Right lobe of liver (tissue), 6 donors: ENCODE measurements around the gene PSEN2. TPM values are rescaled to one million over a fixed set of nuclear protein-coding genes. Genes with fewer than 3 reads are reported as not detected.

Experiments
- ATAC-seq, 4 donors: fragments of 200-7000 bp; cut with Tn5 transposase; one replicate each; pipeline ENCODE4 v1.9.1; 2020; ENCODE audit warnings: mild to moderate bottlenecking in 4 of 4, moderate library complexity in 4 of 4
- DNase-seq, 3 donors: peaks; one replicate each; pipeline ENCODE4 v3.0.0-alpha.2; 2020
- H3K27ac ChIP-seq, 3 donors: fragments of 200-600 bp; one replicate each; pipeline ENCODE4 v1.8.0; 2022
- H3K27me3 ChIP-seq, 2 donors: fragments of 200-600 bp; one replicate each; pipeline ENCODE4 v1.8.0; 2022
- H3K36me3 ChIP-seq, 4 donors: fragments of 200-600 bp; sonication (generic) in 1 of 4; one replicate each; pipeline versions ENCODE4 v1.5.1 to v1.8.0; 2017 to 2022; ENCODE audit warnings: control low read depth in 1 of 4
- H3K4me1 ChIP-seq, 4 donors: fragments of 200-600 bp; sonication (generic) in 1 of 4; one replicate each; pipeline versions ENCODE4 v1.5.1 to v1.8.0; 2017 to 2022; ENCODE audit warnings: control low read depth in 1 of 4
- H3K4me3 ChIP-seq, 3 donors: fragments of 200-600 bp; one replicate each; pipeline ENCODE4 v1.8.0; 2022
- H3K9me3 ChIP-seq, 4 donors: fragments of 200-600 bp; sonication (generic) in 1 of 4; one replicate each; pipeline versions ENCODE4 v1.5.1 to v1.8.0; 2017 to 2022; ENCODE audit warnings: control low read depth in 1 of 4
- POLR2A ChIP-seq: fragments of 450-650 bp; IDR thresholded peaks from one replicate; pipeline ENCODE4 v1.6.1; 2017; ENCODE audit warnings: antibody characterized with exemption, mild to moderate bottlenecking
- WGBS: methylation state at CpG from one replicate; pipeline ENCODE4 v1.1.6; 2018; ENCODE audit warnings: low coverage, low lambda C conversion rate; ENCODE audit not compliant: insufficient coverage; ENCODE audit errors: missing lambda C conversion rate; 5-methylcytosine and 5-hydroxymethylcytosine counted together
- intact Hi-C, 2 donors: fragments of 100-400 bp; cut with DNase I; formaldehyde crosslinking; loops; one replicate each; pipeline versions ENCODE4 v1.11.2 to v1.14.1; 2022
- total RNA-seq, 6 experiments: library from RNA; depleted of rRNA in 2 of 6; stranded (reverse); fragments of >200 nt in 2 of 6; fragmentation: NEBNext Ultra II Directional in 3 of 6; extraction: Animal tissue kit (Norgen Biotek cat#: 25700) in 3 of 6; gene quantifications; one replicate each; pipeline versions ENCODE4 v1.1.0 to v1.2.4, GENCODE V29; 2016 to 2023
- TF ChIP-seq, protein P1 (sequence below), 4 donors: fragments of 200-600 bp in 3 of 4; fragments of 450-650 bp in 1 of 4; IDR thresholded peaks; one replicate each; pipeline versions ENCODE4 v1.5.1 to v1.8.0; 2016 to 2022; ENCODE audit warnings: antibody characterized with exemption in 4 of 4, mild to moderate bottlenecking in 2 of 4
- donor health status: DM: no; HTN: yes; CAD: no.
- donor health status: DM: no; HTN: no; CAD: no.
- donor health status: DM: no; HTN: no; CAD: no.
- donor health status: DM: no; HTN: yes; CAD: no.
- donor health status: DM: no; HTN: yes; CAD: no.

The PSEN2 gene
- total RNA-seq, 6 experiments from 2014 or later: 11.8 to 22.7 (median 15.7) TPM

DNA sequence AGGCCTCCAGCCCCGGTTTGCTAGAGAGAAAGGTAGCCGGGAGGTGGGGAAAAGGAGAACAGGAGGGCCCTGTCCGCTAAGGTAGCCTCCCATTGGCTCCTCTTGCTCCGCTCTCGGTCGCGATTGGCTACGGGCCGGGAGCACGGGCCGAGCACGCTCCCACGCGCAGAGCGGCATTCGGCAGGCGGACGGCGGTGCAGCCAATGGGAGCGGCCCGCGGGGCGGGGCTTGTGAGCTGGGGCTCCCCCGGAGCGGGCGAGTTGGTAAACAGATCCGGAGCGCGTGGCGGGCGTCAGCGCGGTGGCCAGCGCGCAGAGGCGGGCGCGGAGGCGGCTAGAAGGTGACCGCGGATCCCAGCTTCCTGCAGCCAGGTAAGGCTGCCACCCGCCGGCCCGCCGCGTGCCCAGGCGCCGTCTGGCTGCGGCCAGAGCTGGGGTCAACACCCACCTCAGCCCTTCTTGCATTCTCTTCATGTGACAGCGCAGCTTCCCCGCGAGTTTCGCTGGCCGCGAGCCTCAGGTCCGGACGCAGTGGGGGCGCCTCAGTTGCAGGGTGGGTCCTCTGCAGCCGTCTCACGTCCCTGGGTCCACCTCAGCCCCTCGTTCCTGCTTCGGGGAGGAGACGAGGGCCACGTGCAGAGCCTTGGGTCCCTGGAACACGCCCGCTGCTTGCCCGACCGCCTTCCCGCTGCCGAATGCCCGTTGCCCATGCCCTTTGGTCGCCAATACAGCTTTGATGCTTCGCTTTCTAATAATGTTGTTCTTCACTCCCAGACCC is 69.8 kb downstream of the PSEN2 start, which contains the start of gene COQ8A:
Gene COQ8A (plus strand): TSS at position 266 of the 777 bp plus-strand sequence. CDS start 21,092 bp downstream, outside the sequence.
- TF ChIP-seq POLR2A: peak; percentile 55
- TF ChIP-seq, protein P1, sequence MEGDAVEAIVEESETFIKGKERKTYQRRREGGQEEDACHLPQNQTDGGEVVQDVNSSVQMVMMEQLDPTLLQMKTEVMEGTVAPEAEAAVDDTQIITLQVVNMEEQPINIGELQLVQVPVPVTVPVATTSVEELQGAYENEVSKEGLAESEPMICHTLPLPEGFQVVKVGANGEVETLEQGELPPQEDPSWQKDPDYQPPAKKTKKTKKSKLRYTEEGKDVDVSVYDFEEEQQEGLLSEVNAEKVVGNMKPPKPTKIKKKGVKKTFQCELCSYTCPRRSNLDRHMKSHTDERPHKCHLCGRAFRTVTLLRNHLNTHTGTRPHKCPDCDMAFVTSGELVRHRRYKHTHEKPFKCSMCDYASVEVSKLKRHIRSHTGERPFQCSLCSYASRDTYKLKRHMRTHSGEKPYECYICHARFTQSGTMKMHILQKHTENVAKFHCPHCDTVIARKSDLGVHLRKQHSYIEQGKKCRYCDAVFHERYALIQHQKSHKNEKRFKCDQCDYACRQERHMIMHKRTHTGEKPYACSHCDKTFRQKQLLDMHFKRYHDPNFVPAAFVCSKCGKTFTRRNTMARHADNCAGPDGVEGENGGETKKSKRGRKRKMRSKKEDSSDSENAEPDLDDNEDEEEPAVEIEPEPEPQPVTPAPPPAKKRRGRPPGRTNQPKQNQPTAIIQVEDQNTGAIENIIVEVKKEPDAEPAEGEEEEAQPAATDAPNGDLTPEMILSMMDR (IDR thresholded peaks at IDR 0.05): no peak
- Histone ChIP-seq H3K9me3 (no peaks in the 10 kb centered on the region), H3K4me3 (peak within 1 kb of the TSS; percentile 59 to 91 (median 84)), H3K36me3 (no peaks in the 10 kb centered on the region), H3K4me1 (peaks cover 0 to 50% (median 7%) of the 10 kb centered on the region in 4 donors), H3K27me3 (no peaks in the 10 kb centered on the region), H3K27ac (peak within 1 kb of the TSS; percentile 80 to 94 (median 84))
- intact Hi-C loops: no loop called here
- peak; percentile 100 for DNase-seq
- peak; percentile 88 to 95 (median 90) for ATAC-seq
- WGBS: 0% methylated on average over 3 of the region's 73 CpGs

DNA sequence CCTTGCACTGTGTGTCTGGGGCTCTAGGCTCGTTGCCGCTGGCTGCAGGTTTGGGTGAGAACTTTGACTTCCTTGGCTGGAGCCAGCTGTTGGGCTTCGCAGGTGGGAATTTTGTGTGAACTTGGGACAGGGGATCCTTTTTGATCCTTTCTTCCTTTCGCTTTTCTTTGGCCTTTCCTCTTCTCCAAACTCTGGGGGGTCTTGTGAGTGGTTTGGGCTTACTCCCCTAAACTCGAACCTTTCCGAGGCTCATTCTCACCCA is 70.3 kb downstream of the PSEN2 start:
- intact Hi-C loops: no loop called here
- TF ChIP-seq, protein P1 (IDR thresholded peaks at IDR 0.05): no peak
- no peak for TF ChIP-seq POLR2A
- peaks cover 0 to 53% (median 8%) of the 10 kb centered on the region in 4 donors for H3K4me1 ChIP-seq
- WGBS: 20% methylated on average over 6 of the region's 6 CpGs
- H3K27me3 ChIP-seq: no peaks in the 10 kb centered on the region
- DNase-seq (no peak), ATAC-seq (no peak)
- peak overlapping the region; percentile 30 to 94 (median 84) for H3K27ac ChIP-seq
- peak overlapping the region; percentile 59 to 91 (median 84) for H3K4me3 ChIP-seq
- H3K36me3 ChIP-seq: no peaks in the 10 kb centered on the region
- H3K9me3 ChIP-seq: no peaks in the 10 kb centered on the region

DNA sequence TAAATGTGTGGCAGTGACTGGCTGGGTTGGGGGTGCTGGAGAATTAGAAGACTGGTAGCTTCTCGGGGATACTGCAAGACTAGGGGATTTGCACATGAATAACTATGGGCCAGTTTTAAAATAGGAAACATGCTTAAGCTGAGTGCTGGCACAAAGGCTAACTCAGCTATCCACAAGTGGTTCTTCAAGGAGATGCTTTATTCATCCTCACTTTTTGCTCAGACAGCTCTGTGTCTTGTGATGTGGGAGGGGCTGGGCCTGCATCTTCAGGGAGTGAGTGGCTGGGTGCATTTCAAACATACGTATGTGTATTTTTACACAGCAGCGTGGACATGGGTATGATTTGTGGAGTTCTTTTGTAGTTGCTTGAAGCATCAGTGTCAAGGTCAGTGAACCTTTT is 72.0 kb downstream of the PSEN2 start:
- ATAC-seq (no peak), DNase-seq (no peak)
- no peaks in the 10 kb centered on the region for H3K9me3 ChIP-seq
- 39% methylated on average over 2 of the region's 3 CpGs for WGBS
- H3K27me3 ChIP-seq: no peaks in the 10 kb centered on the region
- peaks cover 0 to 69% (median 15%) of the 10 kb centered on the region in 4 donors for H3K4me1 ChIP-seq
- H3K27ac ChIP-seq: peak overlapping the region in 1 of 3 donors; percentile 7
- intact Hi-C loops: no loop called here
- TF ChIP-seq, protein P1 (IDR thresholded peaks at IDR 0.05): no peak
- TF ChIP-seq POLR2A: no peak
- no peak overlapping the region for H3K4me3 ChIP-seq
- H3K36me3 ChIP-seq: no peaks in the 10 kb centered on the region

DNA sequence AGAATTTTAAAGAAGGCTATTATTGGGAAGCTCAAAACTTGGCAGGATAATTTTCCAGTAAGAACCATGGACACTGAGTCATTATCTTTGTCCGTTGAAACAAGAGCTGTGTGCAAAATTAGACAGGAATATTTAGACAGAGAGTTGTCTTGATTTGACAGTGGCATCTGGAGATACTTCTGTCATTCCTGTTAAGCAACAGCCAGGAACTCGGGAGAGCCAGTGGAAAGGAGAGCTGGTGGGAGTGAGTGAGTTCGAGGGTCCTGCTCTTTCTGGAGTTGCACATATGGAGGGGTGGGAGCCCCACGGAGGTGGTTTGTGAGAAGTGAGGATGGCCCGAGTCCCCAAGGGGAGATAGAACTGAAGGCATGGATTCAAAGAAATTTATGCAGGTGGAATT is 72.7 kb downstream of the PSEN2 start:
- no peaks in the 10 kb centered on the region for H3K36me3 ChIP-seq
- intact Hi-C loops: no loop called here
- no peak overlapping the region for H3K27ac ChIP-seq
- 59% methylated on average over 5 of the region's 5 CpGs for WGBS
- H3K4me1 ChIP-seq: peaks cover 0 to 74% (median 17%) of the 10 kb centered on the region in 4 donors
- DNase-seq (no peak), ATAC-seq (no peak)
- no peak overlapping the region for H3K4me3 ChIP-seq
- H3K9me3 ChIP-seq: no peaks in the 10 kb centered on the region
- TF ChIP-seq, protein P1 (IDR thresholded peaks at IDR 0.05): no peak
- TF ChIP-seq POLR2A: no peak
- no peaks in the 10 kb centered on the region for H3K27me3 ChIP-seq
